NAMALWA (cell line): ENCODE results near the gene CDH4.

Experiments
- DNase-seq: peaks from one replicate; pipeline ENCODE4 v3.0.0-alpha.2; 2015; ENCODE audit warnings: low spot score

Gene CDH4

GRCh38 chr20:61518424-61518951 lies 266.4 kb downstream of the CDH4 start:
- DNase-seq, result no peak

- no peak for DNase-seq
Measured at GRCh38 chr20:61519488-61519887, 267.4 kb downstream of the CDH4 start.

GRCh38 chr20:61520076-61520892 lies 268.2 kb downstream of the CDH4 start:
- DNase-seq, result no peak

GRCh38 chr20:61520893-61521460 lies 268.9 kb downstream of the CDH4 start:
- no peak for DNase-seq

- no peak for DNase-seq
Measured at GRCh38 chr20:61521687-61522420, 269.8 kb downstream of the CDH4 start.

- DNase-seq, result no peak
Measured at GRCh38 chr20:61522498-61523090, 270.5 kb downstream of the CDH4 start.

- DNase-seq, result no peak
Measured at GRCh38 chr20:61523145-61523544, 271.1 kb downstream of the CDH4 start.

GRCh38 chr20:61524951-61525666 lies 273.0 kb downstream of the CDH4 start:
- DNase-seq, result no peak

GRCh38 chr20:61525781-61526431 lies 273.8 kb downstream of the CDH4 start:
- DNase-seq, result no peak

- DNase-seq, result no peak
Measured at GRCh38 chr20:61526907-61527306, 274.8 kb downstream of the CDH4 start.

- DNase-seq, result no peak
Measured at GRCh38 chr20:61527626-61528025, 275.6 kb downstream of the CDH4 start.

- no peak for DNase-seq
Measured at GRCh38 chr20:61528591-61528990, 276.5 kb downstream of the CDH4 start.

GRCh38 chr20:61529354-61529753 lies 277.3 kb downstream of the CDH4 start:
- no peak for DNase-seq

- no peak for DNase-seq
Measured at GRCh38 chr20:61531553-61532345, 279.7 kb downstream of the CDH4 start.

GRCh38 chr20:61532736-61533135 lies 280.7 kb downstream of the CDH4 start:
- no peak for DNase-seq

GRCh38 chr20:61533231-61533631 lies 281.2 kb downstream of the CDH4 start:
- DNase-seq, result no peak

- DNase-seq, result no peak
Measured at GRCh38 chr20:61534346-61534745, 282.3 kb downstream of the CDH4 start.

- DNase-seq, result no peak
Measured at GRCh38 chr20:61535091-61535490, 283.0 kb downstream of the CDH4 start.

- no peak for DNase-seq
Measured at GRCh38 chr20:61535536-61535935, 283.5 kb downstream of the CDH4 start.

GRCh38 chr20:61535956-61536355 lies 283.9 kb downstream of the CDH4 start:
- no peak for DNase-seq
